SK-N-SH treated with all-trans-retinoic acid at 6 μM for 48 hours (cell line): ENCODE results near the gene PSORS1C1.

Experiments used
- ARNTL ChIP-seq: fragments of 450-650 bp; formaldehyde crosslinking; IDR thresholded peaks from 2 replicates; pipeline ENCODE4 v1.5.0; 2020; ENCODE audit warnings: low read depth, mild to moderate bottlenecking, moderate library complexity, borderline replicate concordance
- CSDC2 ChIP-seq: fragments of 250-450 bp; sonication (Bioruptor Pico); IDR thresholded peaks from 2 replicates; pipeline ENCODE4 v1.5.0; 2020; ENCODE audit warnings: mild to moderate bottlenecking, moderate library complexity
- GLIS3 ChIP-seq: fragments of 250-450 bp; sonication (Bioruptor Pico); IDR thresholded peaks from 2 replicates; pipeline ENCODE4 v1.5.0; 2020; ENCODE audit warnings: mild to moderate bottlenecking, moderate library complexity
- ISL1 ChIP-seq: fragments of 250-450 bp; sonication (Bioruptor Pico); IDR thresholded peaks from 2 replicates; pipeline ENCODE4 v2.1.2; 2022; ENCODE audit warnings: mild to moderate bottlenecking, moderate library complexity
- PPARA ChIP-seq: fragments of 250-450 bp; sonication (Bioruptor Pico); IDR thresholded peaks from 2 replicates; pipeline ENCODE4 v1.5.0; 2020; ENCODE audit warnings: mild to moderate bottlenecking, borderline replicate concordance
- RARB ChIP-seq: fragments of 250-450 bp; sonication (Bioruptor Pico); IDR thresholded peaks from 2 replicates; pipeline ENCODE4 v1.8.0; 2021; ENCODE audit warnings: mild to moderate bottlenecking, moderate library complexity
- TCF4 ChIP-seq: fragments of 250-450 bp; sonication (Bioruptor Pico); IDR thresholded peaks from 2 replicates; pipeline ENCODE4 v1.8.0; 2021; ENCODE audit warnings: mild to moderate bottlenecking, moderate library complexity, borderline replicate concordance
- ZC3H10 ChIP-seq: fragments of 250-450 bp; sonication (Bioruptor Pico); IDR thresholded peaks from 2 replicates; pipeline ENCODE4 v1.5.1; 2021; ENCODE audit warnings: mild to moderate bottlenecking, moderate library complexity
- ZFP3 ChIP-seq: fragments of 250-450 bp; sonication (Bioruptor Pico); IDR thresholded peaks from 2 replicates; pipeline ENCODE4 v1.5.0; 2020; ENCODE audit warnings: mild to moderate bottlenecking, moderate library complexity
- ZNF70 ChIP-seq: fragments of 450-650 bp; formaldehyde crosslinking; IDR thresholded peaks from 2 replicates; pipeline ENCODE4 v1.5.0; 2020; ENCODE audit warnings: mild to moderate bottlenecking, moderate library complexity
- TF ChIP-seq, protein P1 (sequence below): fragments of 250-450 bp; sonication (Bioruptor Pico); IDR thresholded peaks from 2 replicates; pipeline ENCODE4 v1.5.0; 2020; ENCODE audit warnings: mild to moderate bottlenecking, moderate library complexity
- TF ChIP-seq, protein P2 (sequence below): fragments of 250-450 bp; sonication (Bioruptor Pico); IDR thresholded peaks from 2 replicates; pipeline ENCODE4 v1.8.0; 2020; ENCODE audit warnings: mild to moderate bottlenecking, moderate library complexity, borderline replicate concordance
- TF ChIP-seq, protein P3 (sequence below): fragments of 250-450 bp; sonication (Bioruptor Pico); IDR thresholded peaks from 2 replicates; pipeline ENCODE4 v1.5.1; 2020; ENCODE audit warnings: low read depth, mild to moderate bottlenecking, moderate library complexity
- TF ChIP-seq, protein P4 (sequence below): fragments of 250-450 bp; sonication (Bioruptor Pico); IDR thresholded peaks from 2 replicates; pipeline ENCODE4 v1.8.0; 2021; ENCODE audit warnings: low read depth, mild to moderate bottlenecking, moderate library complexity, borderline replicate concordance

DNA sequence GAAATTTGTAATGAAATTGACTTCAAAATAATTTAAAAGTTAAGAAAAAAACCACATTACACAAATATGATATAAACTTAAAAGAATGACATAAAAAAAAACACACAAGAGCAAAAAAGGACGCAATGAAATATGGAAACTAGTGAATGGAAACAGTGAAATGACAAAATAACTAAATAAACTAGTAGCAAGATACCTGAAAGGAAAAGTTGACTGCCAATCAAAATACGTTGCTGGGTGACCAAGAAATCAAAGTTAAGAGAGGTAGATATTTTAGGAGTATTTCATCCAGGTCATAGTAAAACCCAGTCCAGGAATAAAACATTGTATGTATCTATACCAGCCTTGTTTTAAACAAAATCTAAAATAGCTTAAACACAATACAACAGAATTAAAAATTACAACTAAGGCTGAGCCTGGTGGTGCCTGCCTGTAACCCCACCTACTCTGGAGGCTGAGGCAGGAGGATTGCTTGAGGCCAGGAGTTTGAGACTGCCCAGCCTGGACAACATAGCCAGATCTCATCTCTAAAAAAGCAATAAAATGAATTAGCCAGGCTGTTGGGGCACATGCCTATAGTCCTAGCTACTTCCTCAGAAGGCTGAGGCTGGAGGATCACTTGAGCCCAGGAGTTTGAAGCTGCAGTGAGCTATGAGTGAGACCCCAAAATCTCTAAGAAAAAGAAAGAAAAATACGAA is 24.2 kb upstream of the PSORS1C1 start:
- TF ChIP-seq, protein P1, sequence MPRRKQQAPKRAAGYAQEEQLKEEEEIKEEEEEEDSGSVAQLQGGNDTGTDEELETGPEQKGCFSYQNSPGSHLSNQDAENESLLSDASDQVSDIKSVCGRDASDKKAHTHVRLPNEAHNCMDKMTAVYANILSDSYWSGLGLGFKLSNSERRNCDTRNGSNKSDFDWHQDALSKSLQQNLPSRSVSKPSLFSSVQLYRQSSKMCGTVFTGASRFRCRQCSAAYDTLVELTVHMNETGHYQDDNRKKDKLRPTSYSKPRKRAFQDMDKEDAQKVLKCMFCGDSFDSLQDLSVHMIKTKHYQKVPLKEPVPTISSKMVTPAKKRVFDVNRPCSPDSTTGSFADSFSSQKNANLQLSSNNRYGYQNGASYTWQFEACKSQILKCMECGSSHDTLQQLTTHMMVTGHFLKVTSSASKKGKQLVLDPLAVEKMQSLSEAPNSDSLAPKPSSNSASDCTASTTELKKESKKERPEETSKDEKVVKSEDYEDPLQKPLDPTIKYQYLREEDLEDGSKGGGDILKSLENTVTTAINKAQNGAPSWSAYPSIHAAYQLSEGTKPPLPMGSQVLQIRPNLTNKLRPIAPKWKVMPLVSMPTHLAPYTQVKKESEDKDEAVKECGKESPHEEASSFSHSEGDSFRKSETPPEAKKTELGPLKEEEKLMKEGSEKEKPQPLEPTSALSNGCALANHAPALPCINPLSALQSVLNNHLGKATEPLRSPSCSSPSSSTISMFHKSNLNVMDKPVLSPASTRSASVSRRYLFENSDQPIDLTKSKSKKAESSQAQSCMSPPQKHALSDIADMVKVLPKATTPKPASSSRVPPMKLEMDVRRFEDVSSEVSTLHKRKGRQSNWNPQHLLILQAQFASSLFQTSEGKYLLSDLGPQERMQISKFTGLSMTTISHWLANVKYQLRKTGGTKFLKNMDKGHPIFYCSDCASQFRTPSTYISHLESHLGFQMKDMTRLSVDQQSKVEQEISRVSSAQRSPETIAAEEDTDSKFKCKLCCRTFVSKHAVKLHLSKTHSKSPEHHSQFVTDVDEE (CRISPR knock-in tag): no peak
- TF ChIP-seq TCF4 (CRISPR knock-in tag) (no peak), CSDC2 (CRISPR knock-in tag) (no peak), RARB (CRISPR knock-in tag) (no peak), PPARA (CRISPR knock-in tag) (no peak), ZFP3 (CRISPR knock-in tag) (no peak), ARNTL (no peak), ISL1 (CRISPR knock-in tag) (no peak), ZNF70 (no peak), ZC3H10 (CRISPR knock-in tag) (no peak), GLIS3 (CRISPR knock-in tag) (no peak)
- TF ChIP-seq, protein P2, sequence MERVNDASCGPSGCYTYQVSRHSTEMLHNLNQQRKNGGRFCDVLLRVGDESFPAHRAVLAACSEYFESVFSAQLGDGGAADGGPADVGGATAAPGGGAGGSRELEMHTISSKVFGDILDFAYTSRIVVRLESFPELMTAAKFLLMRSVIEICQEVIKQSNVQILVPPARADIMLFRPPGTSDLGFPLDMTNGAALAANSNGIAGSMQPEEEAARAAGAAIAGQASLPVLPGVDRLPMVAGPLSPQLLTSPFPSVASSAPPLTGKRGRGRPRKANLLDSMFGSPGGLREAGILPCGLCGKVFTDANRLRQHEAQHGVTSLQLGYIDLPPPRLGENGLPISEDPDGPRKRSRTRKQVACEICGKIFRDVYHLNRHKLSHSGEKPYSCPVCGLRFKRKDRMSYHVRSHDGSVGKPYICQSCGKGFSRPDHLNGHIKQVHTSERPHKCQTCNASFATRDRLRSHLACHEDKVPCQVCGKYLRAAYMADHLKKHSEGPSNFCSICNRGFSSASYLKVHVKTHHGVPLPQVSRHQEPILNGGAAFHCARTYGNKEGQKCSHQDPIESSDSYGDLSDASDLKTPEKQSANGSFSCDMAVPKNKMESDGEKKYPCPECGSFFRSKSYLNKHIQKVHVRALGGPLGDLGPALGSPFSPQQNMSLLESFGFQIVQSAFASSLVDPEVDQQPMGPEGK: no peak
- TF ChIP-seq, protein P3, sequence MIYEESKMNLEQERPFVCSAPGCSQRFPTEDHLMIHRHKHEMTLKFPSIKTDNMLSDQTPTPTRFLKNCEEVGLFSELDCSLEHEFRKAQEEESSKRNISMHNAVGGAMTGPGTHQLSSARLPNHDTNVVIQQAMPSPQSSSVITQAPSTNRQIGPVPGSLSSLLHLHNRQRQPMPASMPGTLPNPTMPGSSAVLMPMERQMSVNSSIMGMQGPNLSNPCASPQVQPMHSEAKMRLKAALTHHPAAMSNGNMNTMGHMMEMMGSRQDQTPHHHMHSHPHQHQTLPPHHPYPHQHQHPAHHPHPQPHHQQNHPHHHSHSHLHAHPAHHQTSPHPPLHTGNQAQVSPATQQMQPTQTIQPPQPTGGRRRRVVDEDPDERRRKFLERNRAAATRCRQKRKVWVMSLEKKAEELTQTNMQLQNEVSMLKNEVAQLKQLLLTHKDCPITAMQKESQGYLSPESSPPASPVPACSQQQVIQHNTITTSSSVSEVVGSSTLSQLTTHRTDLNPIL (CRISPR knock-in tag): no peak
- TF ChIP-seq, protein P4, sequence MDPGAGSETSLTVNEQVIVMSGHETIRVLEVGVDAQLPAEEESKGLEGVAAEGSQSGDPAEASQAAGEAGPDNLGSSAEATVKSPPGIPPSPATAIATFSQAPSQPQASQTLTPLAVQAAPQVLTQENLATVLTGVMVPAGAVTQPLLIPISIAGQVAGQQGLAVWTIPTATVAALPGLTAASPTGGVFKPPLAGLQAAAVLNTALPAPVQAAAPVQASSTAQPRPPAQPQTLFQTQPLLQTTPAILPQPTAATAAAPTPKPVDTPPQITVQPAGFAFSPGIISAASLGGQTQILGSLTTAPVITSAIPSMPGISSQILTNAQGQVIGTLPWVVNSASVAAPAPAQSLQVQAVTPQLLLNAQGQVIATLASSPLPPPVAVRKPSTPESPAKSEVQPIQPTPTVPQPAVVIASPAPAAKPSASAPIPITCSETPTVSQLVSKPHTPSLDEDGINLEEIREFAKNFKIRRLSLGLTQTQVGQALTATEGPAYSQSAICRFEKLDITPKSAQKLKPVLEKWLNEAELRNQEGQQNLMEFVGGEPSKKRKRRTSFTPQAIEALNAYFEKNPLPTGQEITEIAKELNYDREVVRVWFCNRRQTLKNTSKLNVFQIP (CRISPR knock-in tag): no peak
